AG09319 (cell line): ENCODE data around the gene SPEN.

ENCODE experiments used
- DNase-seq: peaks from one replicate; pipeline ENCODE4 v3.0.0-alpha.2; 2010; ENCODE audit warnings: low read depth; ENCODE audit errors: extremely low read depth
- TF ChIP-seq, protein P1 (sequence below): IDR thresholded peaks from 2 replicates; pipeline ENCODE4 v1.5.1; 2011; ENCODE audit warnings: low read depth, mild to moderate bottlenecking, inconsistent platforms, low read length, moderate library complexity

The SPEN gene, protein sequence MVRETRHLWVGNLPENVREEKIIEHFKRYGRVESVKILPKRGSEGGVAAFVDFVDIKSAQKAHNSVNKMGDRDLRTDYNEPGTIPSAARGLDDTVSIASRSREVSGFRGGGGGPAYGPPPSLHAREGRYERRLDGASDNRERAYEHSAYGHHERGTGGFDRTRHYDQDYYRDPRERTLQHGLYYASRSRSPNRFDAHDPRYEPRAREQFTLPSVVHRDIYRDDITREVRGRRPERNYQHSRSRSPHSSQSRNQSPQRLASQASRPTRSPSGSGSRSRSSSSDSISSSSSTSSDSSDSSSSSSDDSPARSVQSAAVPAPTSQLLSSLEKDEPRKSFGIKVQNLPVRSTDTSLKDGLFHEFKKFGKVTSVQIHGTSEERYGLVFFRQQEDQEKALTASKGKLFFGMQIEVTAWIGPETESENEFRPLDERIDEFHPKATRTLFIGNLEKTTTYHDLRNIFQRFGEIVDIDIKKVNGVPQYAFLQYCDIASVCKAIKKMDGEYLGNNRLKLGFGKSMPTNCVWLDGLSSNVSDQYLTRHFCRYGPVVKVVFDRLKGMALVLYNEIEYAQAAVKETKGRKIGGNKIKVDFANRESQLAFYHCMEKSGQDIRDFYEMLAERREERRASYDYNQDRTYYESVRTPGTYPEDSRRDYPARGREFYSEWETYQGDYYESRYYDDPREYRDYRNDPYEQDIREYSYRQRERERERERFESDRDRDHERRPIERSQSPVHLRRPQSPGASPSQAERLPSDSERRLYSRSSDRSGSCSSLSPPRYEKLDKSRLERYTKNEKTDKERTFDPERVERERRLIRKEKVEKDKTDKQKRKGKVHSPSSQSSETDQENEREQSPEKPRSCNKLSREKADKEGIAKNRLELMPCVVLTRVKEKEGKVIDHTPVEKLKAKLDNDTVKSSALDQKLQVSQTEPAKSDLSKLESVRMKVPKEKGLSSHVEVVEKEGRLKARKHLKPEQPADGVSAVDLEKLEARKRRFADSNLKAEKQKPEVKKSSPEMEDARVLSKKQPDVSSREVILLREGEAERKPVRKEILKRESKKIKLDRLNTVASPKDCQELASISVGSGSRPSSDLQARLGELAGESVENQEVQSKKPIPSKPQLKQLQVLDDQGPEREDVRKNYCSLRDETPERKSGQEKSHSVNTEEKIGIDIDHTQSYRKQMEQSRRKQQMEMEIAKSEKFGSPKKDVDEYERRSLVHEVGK (N-terminal part only)

DNA sequence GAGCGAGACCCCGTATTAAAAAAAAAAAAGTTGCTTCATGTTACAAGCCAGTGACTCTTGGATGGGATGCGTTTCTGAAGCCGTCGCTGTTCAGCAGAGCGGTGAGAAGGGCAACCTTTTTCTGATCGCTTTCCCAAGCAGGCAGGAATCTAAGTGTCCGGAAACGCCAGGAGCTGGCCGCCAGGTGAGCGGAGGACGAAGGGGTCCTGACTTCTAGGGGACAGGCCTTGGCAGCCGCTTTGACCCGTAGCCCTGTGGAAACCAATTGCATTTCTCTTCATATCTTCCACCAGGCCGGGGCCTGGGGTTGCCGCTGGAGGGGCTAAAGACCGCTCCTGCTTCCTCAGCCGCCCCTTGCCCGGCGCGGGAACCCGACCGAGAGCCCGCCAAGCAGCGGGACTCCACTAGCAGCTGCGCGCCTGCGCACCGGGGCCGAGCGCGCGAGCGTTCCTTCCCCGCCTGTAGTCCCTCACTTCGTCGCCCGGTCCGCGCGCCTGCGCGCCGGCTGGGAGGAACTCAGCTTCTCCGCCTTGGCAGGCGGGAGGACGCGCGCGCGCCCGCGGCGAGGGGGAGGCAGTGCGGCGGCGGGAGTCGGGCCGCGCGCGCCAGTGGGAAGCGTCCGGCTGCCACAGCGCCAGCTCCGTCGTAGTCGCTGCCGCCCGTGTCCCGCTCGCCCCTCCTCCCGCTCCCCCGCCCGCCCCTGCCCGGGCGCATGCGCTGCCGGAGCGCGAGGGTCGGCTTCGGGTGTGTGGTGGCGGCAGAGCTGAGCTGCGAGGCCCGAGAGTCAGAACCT, at the start of gene SPEN:
SPEN (plus strand) TSS at position 608 of the 793 bp plus-strand sequence. CDS start 361 bp downstream, outside the sequence.
- TF ChIP-seq, protein P1, sequence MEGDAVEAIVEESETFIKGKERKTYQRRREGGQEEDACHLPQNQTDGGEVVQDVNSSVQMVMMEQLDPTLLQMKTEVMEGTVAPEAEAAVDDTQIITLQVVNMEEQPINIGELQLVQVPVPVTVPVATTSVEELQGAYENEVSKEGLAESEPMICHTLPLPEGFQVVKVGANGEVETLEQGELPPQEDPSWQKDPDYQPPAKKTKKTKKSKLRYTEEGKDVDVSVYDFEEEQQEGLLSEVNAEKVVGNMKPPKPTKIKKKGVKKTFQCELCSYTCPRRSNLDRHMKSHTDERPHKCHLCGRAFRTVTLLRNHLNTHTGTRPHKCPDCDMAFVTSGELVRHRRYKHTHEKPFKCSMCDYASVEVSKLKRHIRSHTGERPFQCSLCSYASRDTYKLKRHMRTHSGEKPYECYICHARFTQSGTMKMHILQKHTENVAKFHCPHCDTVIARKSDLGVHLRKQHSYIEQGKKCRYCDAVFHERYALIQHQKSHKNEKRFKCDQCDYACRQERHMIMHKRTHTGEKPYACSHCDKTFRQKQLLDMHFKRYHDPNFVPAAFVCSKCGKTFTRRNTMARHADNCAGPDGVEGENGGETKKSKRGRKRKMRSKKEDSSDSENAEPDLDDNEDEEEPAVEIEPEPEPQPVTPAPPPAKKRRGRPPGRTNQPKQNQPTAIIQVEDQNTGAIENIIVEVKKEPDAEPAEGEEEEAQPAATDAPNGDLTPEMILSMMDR: no peak; the same call in 1 of the 2 replicates

DNA sequence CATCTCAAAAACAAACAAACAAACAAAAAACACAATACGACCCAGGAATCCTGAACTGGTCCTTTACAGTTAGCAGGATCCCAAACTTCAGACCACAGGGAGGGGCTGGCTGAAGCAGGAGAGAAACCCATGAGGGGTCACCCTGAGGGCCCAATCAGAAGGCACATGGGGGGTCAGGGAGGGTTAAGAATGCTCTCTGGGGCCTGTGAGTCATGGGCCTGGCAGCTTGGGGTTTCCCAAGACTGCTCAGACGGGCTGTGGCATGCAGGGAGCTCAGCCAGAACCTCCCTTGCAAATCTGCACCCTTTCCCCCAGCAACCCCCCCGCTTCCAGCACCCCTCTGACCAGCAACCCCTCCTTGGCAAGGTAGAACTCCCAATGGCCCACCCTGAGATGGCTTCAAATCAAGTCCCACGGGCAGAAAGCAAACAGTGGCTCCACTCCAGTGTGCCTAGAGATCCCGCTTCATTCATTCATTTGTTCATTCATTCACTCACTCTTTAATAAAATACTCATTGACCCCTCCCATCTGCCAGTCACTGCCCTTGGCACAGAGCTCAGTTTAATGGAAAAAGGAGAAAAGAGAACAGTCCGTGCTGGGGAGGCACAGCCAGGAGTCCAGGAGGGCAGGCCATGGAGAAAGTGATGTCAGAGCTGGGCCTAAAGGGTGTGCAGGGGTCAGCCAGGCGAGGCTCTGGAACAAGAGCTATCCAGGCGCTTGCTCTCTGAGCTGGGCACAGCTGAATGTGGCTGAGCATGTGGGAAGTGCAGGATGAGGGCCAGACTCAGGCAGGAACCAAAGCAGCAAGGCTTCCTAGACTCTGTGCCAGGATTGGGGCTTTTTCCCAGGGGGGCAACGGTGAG, 48.3 kb upstream of the SPEN start:
- TF ChIP-seq, protein P1: no peak

More for the DNA sequence above, at the start of gene SPEN:
- peak; percentile 94 for DNase-seq

DNA sequence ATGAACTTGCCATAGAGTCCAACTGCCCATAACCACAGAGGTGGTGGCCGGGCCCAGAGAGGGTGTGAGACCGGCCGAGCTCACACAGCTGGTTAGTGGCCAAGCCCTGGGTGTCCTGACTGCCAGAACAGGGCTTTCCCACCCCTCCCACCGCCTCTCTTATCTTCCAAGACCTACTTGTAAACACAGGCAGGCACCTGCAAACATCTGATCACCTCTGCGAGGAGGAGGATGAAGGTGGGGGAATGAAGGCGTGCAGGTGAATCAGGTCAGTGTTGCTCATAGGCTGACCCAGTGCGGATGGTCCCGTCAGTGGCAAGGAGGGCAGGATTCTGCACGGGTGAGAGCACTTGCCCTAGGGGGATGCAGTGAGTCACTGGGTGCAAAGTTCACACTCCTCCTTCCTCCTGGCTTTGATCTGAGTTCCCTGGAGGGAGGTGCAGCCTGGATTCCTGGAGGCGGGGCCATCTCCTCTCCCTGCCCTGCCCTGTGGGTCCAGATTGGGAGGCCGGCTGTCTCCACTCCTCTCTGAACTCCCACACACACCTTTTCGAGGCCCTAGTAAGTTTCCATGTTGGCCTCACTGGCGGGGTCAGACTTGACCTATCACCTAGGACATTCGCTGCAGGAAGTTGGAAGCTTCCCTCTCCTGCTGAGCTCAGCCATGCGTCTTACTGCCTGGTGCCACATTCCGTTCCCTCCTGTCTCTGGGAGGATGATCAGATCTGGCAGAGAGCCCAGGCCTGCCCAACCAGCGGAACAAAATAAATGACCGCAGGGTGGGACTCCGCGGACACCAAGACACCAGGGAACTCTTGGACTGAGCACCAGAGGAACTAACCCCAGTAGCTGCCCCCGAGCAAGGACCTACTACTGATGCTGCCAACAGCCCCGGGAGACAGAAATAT, 47.3 kb upstream of the SPEN start:
- TF ChIP-seq, protein P1: no peak
- DNase-seq: no peak

More for the DNA sequence above, 48.3 kb upstream of the SPEN start:
- peak; percentile 87 for DNase-seq

DNA sequence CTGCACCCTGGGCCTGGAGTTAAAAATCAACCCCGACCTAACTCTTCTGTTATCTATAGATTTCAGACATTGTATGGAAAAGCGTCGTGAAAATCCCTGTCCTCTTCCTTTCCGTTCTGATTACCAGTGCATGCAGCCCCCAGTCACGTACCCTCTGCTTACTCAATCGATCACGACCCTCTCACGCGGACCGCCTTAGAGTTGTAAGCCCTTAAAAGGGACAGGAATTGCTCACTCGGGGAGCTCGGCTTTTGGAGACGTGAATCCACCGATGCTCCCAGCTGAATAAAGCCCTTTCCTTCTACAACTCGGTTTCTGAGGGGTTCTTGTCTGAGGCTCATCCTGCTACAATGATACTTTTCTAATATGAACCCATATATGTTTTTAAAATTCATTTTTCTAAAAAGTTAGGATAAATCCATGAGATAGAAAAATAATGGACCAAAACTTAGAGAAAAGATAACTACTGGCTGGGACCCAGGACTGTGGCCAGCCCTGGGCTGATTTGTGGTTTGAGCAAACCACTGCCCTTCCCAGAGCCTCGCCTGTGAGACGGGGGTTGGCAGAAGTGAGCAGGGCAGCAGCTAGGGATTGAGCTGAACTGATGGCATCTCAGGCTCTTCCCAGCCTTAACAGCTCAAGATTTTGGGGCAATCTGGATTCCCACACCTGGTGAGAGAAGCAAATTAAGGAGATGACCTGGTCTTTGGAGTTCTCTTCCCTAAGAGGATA, 45.1 kb upstream of the SPEN start:
- no peak for DNase-seq
- TF ChIP-seq, protein P1: no peak

DNA sequence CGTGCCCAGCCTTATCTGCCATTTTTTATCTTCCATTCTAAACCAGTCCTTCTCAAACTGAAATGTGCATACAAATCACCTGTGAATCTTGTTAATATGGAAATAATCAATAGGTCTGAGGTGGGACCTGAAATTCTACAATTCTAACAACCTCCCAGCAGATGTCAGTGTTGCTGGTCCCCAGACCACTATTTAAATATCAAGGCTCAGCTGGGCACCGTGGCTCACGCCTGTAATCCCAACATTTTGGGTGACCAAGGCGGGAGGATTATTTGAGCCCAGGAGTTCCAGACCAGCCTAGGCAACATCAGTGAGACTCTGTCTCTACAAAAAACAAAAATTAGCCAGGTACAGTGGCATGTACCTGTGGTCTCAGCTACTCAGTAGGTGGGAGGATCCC, 44.1 kb upstream of the SPEN start:
- TF ChIP-seq, protein P1: peak; percentile 17
- no peak for DNase-seq
